ENCODE measurements around the gene CDH2.

CDH2 gene

DNA sequence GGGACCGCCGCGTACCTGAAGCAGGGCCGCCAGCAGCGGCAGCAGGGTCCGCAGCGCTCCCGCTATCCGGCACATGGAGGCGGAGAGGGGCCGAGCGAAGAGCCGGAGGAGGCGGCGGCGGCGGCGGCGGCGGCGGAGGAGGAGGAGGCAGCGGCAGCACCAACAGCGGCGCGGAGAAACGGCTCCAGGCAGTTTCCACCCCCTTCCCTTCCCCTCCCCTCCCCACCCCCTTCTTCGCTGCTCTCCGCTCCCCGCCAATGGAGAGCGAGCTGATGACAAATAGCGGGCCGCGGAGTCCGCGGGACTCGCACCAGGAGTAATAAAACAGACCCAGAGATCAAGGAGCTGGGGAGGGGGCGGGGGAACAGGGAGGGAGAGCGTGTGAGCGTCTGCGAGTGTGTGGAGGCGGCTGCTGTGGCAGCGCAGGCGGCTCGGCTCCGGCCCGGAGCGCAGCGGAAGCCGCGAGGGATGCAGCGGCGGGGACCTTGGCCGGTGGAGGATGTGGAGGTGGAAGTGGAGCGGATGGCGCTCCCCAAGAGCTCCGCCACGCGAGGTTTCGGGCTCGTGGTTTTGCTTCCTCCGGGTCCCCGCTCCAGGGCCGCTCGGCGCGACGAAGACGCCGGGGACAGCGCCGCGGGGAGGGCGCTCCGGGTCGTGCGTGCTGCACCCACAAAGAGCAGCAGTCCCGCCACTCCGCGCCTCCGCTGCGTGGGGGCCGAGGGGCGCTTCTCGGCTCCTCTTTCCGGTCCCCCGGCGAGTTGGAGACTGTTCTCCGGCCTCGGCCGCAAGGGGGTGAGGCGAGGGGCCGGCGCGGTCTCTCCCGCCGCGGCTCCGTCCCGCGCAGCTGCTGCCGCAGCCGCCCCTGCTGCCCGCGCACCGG, at the start of gene CDH2:
TSS of gene CDH2 (minus strand) at position 183 of the 880 bp plus-strand sequence. CDS start at position 75, 108 bp downstream.
- DNase-seq (ENCODE audit: low spot score), result peak; percentile 72

DNA sequence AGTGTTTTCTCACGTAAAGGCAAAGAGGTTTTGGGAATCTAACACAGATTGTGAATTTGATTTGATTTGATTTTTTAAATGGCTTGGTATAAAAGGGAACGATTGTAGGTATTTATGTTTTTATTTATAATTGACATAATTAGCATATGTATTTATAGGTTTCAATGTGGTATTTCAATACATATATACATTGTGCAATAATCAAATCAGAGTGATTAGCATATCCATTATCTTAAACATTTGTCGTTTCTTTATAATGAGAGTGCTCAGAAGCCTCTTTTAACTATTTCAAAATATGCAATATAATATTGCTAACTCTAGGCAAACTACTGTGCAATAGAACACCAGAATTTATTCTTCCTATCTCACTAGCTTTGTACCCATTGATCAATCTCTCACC, 35.1 kb upstream of the CDH2 start:
- DNase-seq (ENCODE audit: low spot score), result no peak

GRCh38 chr18:28208712-28209265, 31.9 kb upstream of the CDH2 start:
- DNase-seq (ENCODE audit: low spot score), result no peak

GRCh38 chr18:28208268-28208667, 31.3 kb upstream of the CDH2 start:
- no peak for DNase-seq (ENCODE audit: low spot score)

DNA sequence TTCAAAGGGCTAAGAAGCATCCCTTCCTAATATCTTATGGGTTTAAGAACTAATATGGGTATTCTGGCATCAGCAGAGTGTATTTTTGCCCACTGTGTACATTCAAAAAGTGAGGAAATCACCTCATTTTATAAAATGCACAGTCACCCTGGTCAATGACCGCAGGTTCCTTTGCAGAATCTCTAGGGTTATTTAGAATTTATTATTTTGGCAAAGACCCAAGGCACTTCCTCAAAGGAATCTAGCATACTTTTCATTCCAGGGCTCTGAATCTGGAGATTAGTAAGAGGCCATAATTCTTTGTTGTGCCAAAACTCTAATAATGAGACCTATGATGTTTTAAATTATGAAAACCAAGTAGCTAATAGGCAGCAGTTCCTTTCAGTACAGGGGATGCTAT, 27.2 kb upstream of the CDH2 start:
- DNase-seq (ENCODE audit: low spot score), result no peak

GRCh38 chr18:28201056-28201455, 24.1 kb upstream of the CDH2 start:
- DNase-seq (ENCODE audit: low spot score), result no peak

- DNase-seq (ENCODE audit: low spot score), result no peak
Observed at GRCh38 chr18:28198620-28199019, 21.7 kb upstream of the CDH2 start.

DNA sequence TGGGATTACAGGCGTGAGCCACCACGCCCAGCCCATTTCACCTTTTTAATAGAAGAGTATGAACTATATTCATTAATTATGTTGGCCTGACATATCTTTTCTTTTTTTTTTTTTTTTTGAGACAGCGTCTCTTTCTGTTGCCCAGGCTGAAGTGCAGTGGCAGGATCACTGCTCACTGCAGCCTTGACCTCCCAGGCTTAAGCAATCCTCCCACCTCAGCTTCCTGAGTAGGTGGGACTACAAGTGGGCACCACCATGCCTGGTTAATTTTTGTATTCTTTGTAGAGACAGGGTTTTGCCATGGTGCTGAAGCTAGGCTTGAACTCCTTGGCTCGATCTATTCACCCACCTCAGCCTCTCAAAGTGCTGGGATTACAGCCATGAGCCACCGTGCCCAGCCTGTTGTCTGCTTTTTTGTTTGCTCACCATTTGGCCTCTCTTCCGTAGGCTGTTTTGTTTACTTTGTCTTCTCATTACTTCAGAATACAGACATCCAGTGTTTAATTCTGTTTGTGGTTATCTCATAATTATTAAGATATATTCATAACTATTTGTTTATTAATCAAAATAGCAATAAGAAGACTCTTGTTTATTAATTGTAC, 16.3 kb upstream of the CDH2 start:
- DNase-seq (ENCODE audit: low spot score), result no peak

GRCh38 chr18:28189400-28190239, 12.7 kb upstream of the CDH2 start:
- no peak for DNase-seq (ENCODE audit: low spot score)

- DNase-seq (ENCODE audit: low spot score), result no peak
Observed at GRCh38 chr18:28185121-28185520, 8.2 kb upstream of the CDH2 start.

- no peak for DNase-seq (ENCODE audit: low spot score)
Observed at GRCh38 chr18:28183418-28184078, 6.6 kb upstream of the CDH2 start.

DNA sequence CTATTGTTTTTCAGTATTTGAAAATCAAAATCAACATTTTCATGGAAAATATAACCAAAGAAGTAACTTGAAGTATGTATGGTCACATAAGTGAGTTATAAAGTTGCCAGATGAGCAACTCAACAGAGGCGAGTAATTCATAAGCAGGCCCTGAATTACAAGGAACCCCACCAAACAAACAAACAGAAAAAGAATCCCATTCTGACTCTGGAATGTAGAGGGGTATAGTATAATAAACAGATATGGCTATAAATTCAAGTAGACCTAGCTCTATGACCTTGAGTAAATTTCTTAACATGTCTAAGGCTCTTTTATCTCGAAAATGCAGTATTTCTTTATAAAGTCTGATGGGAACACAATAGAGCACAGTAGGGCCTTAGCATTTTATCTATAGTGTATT, 4.7 kb upstream of the CDH2 start:
- no peak for DNase-seq (ENCODE audit: low spot score)

GRCh38 chr18:28178720-28179119, 1.8 kb upstream of the CDH2 start:
- DNase-seq (ENCODE audit: low spot score), result no peak

DNA sequence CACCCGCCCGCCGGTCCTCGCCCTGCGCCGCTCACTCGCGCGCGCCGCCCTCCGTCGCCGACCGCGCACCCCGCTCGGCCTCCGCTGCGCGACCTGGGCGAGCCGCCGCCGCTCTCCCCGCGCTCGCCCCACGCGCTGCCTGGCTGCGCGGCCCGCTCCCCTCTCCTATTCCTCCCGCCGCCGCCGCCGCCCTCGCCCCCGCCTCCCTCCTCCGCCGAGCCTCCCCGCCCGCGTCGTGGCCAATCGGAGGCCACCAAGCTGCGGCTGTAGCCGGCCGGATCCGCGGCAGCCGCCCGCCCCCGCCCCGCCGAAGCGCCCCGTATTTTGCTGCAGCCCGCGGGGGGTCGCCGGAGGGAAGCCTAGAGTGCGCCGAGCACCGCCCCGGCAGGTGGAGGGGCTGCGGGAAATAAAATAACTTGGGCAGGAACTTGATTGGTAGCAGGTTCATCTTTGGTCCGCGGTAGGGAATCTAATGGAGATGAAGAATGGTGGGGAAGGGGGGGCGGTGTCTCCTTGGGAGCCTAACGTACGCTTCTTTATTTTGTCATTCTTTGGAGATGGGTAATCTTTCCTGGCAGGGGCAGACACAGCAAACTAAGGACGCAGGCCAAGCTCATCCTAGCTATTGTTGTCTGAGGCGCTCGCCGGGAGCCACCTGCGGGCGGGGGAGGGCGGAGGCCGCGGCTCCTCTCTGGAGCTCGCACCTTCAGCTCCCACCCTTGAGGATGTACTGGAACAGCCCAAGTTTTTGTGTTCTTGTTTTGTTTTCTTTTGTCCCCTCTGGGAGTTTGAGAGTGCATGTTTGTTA, 1.1 kb upstream of the CDH2 start:
- DNase-seq (ENCODE audit: low spot score), result peak; percentile 71

- DNase-seq (ENCODE audit: low spot score), result no peak
Observed at GRCh38 chr18:28176698-28176947, 307 bp downstream of the CDH2 start.

DNA sequence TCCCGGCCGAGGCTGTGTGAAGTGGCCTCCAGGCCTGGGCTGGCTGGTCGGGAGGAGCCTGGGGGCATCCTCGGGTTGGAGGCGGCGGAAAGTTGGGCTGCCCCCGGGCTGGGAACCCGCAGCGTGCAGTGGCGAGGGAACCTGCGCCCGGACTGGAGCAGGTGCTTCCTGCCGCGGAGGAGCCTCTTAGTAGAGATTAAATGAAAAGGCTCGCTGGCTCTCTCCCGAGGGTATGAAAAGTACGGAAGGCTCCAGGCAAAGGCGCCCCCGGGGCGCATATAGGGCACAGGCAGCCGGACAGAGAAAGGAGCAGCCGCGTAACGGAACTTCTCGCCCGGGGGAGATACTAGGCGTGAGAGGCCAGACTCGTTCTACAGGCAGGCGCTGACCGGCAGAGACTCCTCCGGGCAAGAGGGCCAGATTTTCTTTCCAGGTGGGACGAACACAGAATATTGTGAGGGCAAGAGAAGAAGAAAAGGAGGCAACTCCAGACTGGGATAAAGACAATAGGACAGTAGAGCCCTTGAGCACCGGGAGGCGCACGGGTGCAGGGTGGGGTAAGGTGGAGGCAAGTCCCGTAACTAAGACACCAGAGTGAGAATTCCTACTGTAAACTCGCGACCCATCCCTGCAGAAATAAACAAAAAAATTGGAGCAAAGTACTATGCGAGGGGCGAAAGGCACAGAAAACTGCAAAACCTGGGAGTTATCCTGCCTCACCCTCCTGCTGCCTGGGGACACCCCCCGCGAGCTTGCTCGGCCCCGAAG, 816 bp downstream of the CDH2 start:
- DNase-seq (ENCODE audit: low spot score), result peak; percentile 42

DNA sequence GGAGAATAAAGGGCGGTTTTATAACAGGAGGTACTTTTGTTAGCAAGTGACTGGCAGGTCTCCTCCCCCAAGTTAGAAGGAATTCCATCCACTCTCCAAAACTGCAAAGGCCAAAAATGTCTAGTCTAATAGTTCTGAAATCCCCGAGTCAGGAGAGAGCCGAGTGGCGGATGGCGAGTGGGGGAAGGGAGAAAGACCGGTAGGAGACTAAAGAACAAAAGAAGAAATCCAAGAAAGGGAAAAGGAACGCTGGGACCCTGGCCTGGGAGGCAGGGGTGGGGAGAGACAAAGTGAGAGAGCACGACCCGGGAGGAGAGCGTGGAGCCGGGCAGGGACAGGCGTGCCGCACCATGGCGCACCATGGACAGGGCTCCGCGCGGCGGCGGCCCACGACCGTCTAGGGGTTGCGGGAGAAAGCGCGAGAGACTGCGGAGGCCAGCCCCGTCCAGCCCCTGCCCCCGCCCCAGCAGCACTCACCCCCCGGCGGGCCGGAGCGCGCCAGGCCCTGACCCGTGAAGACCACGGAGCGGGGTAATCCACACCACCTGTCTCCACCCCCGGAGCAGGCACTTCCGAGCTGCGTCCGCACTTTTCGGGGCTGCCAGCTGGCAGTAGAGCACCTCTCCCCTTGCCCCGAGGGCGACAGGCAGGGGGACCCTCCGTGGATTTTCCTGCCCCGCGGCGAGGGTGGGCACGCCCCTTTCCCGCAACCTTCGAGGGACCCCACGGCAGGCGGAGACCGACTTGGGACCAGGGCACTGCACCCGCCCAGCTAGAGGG, 1.6 kb downstream of the CDH2 start:
- DNase-seq (ENCODE audit: low spot score), result peak; percentile 40

DNA sequence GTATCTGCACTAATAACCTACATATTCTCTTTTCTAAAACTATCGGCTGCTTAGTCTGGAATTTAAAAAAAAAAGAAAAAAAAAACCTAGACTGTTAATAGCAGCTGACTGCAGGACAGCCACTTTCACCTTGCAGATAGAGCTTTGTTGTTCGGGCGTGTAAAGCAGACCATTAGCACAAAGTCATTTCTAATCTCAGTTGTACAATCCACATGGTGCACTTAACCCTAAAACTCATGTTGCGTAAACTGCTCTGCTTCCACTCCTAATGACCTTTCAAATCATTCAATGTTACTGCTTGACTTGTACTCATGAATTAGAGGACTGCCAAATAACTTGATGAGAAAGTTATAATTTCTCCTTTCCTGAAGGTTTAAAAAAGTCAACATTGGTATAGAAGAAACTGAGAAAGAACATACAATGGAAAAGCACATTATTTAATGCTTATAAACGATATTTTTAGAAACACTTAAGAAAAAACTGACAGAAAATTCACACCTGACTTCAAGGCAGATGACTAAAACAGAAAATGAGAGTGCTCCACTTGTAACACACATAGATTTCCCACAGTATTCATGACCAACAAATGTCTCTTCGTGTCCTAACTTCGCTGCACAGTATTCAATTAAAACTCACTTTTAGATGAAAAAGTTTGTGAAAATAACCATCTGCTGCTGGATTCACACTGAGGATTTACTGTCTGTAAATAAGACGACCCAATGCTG, 2.6 kb downstream of the CDH2 start:
- peak; percentile 14 for DNase-seq (ENCODE audit: low spot score)

DNA sequence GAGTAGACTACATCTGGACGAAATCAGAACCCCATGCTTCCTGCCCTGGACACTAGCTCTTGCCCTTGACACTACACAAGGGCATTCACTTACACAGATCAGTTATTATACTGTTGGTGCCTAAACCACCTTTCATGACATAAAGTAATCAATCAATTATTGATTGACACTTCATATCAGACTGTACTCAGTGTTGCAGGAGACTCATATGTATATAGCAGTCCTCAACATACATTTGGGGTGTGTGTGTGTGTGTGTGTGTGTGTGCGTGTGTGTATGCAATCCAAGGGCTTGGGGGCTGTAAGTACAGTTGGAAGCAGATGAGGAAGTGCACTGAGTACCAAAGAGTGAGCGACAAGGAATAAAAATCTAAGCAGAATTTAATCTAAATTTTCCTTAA, 5.1 kb downstream of the CDH2 start:
- DNase-seq (ENCODE audit: low spot score), result no peak
